CD14-positive monocyte (primary cell): Measurements from ENCODE around the gene GRIK2. TPM values are rescaled to one million over a fixed set of nuclear protein-coding genes. Genes with fewer than 3 reads are reported as not detected.
A peak's percentile ranks its signal among the peaks of the same experiment; 100 is the strongest.

ENCODE experiments used
- DNase-seq, 3 donors: peaks; one replicate each; pipeline ENCODE4 v3.0.0-alpha.2; 2011 to 2022
- H2AFZ ChIP-seq: 2 replicates; pipeline ENCODE4 v1.6.0; 2012; ENCODE audit warnings: mild to moderate bottlenecking, low read depth, low read length, inconsistent platforms; ENCODE audit not compliant: insufficient read depth, poor library complexity, severe bottlenecking
- H3K27ac ChIP-seq, 2 donors: 1 replicate in 1 of 2; 2 replicates in 1 of 2; pipeline ENCODE4 v1.5.1; 2012 to 2013; ENCODE audit warnings: low read length in 2 of 2, control low read depth in 1 of 2, inconsistent platforms in 1 of 2, low read depth in 1 of 2, mild to moderate bottlenecking in 1 of 2
- H3K27me3 ChIP-seq, 2 donors: one replicate each; pipeline versions ENCODE4 v1.6.0 to v1.6.1; 2011 to 2013; ENCODE audit warnings: low read length in 2 of 2; ENCODE audit not compliant: control insufficient read depth in 2 of 2, insufficient read depth in 2 of 2
- H3K36me3 ChIP-seq, 2 donors: replicated peaks in 1 of 2; 1 replicate in 1 of 2; 2 replicates in 1 of 2; pipeline versions ENCODE4 v1.5.1 to v1.6.1; 2012 to 2013; ENCODE audit warnings: low read length in 2 of 2, control low read depth in 1 of 2, inconsistent platforms in 1 of 2, mild to moderate bottlenecking in 1 of 2; ENCODE audit not compliant: insufficient read depth in 2 of 2, control insufficient read depth in 1 of 2
- H3K4me1 ChIP-seq, 2 donors: 1 replicate in 1 of 2; 2 replicates in 1 of 2; pipeline versions ENCODE4 v1.5.1 to v1.6.1; 2012 to 2013; ENCODE audit warnings: low read length in 2 of 2, control low read depth in 1 of 2, inconsistent platforms in 1 of 2, mild to moderate bottlenecking in 1 of 2, moderate library complexity in 1 of 2; ENCODE audit not compliant: insufficient read depth in 2 of 2, control insufficient read depth in 1 of 2
- H3K4me2 ChIP-seq: replicated peaks from 2 replicates; pipeline ENCODE3; 2012; ENCODE audit warnings: low read length, moderate library complexity, mild to moderate bottlenecking; ENCODE audit not compliant: poor library complexity, severe bottlenecking; ENCODE audit errors: extremely low read depth
- H3K4me3 ChIP-seq, 3 experiments: fragments of 200-600 bp in 1 of 3; sonication (generic) in 1 of 3; replicated peaks in 1 of 3; 1 replicate in 2 of 3; 2 replicates in 1 of 3; pipeline ENCODE4 v1.5.1; 2011 to 2013; ENCODE audit warnings: low read length in 3 of 3, mild to moderate bottlenecking in 3 of 3, control low read depth in 2 of 3, low read depth in 2 of 3, inconsistent platforms in 1 of 3, moderate library complexity in 1 of 3
- H3K79me2 ChIP-seq: 2 replicates; pipeline ENCODE4 v1.6.0; 2012; ENCODE audit warnings: mild to moderate bottlenecking, control low read depth, inconsistent platforms, low read length, moderate library complexity; ENCODE audit not compliant: insufficient read depth
- H3K9ac ChIP-seq: 2 replicates; pipeline ENCODE4 v1.6.0; 2017; ENCODE audit warnings: low read length, mild to moderate bottlenecking; ENCODE audit not compliant: insufficient read depth, poor library complexity, severe bottlenecking
- H3K9me3 ChIP-seq, 2 donors: replicated peaks in 1 of 2; 1 replicate in 1 of 2; 2 replicates in 1 of 2; pipeline versions ENCODE4 v1.5.1 to v1.6.1; 2012 to 2013; ENCODE audit warnings: low read length in 2 of 2, control low read depth in 1 of 2; ENCODE audit not compliant: control insufficient read depth in 1 of 2, insufficient read depth in 1 of 2
- H4K20me1 ChIP-seq: 2 replicates; pipeline ENCODE4 v1.6.0; 2012; ENCODE audit warnings: mild to moderate bottlenecking, low read length, control low read depth, moderate library complexity; ENCODE audit not compliant: insufficient read depth
- H3K27ac Mint-ChIP-seq, 7 donors: one replicate each; pipeline ENCODE4 v1.8.0; 2020; ENCODE audit warnings: mild to moderate bottlenecking in 7 of 7, mixed read lengths in 7 of 7, moderate library complexity in 6 of 7, inconsistent platforms in 2 of 7
- H3K27me3 Mint-ChIP-seq, 3 donors: one replicate each; pipeline ENCODE4 v1.8.0; 2021 to 2022; ENCODE audit warnings: low read depth in 3 of 3, mild to moderate bottlenecking in 3 of 3, mixed read lengths in 3 of 3, moderate library complexity in 3 of 3, inconsistent platforms in 1 of 3
- H3K36me3 Mint-ChIP-seq, 2 donors: one replicate each; pipeline ENCODE4 v1.8.0; 2020; ENCODE audit warnings: mixed read lengths in 2 of 2, inconsistent platforms in 1 of 2, mild to moderate bottlenecking in 1 of 2
- H3K4me1 Mint-ChIP-seq: one replicate; pipeline ENCODE4 v1.8.0; 2020; ENCODE audit warnings: mild to moderate bottlenecking, mixed read lengths
- H3K4me3 Mint-ChIP-seq, 2 donors: one replicate each; pipeline ENCODE4 v1.8.0; 2020; ENCODE audit warnings: mild to moderate bottlenecking in 2 of 2, mixed read lengths in 2 of 2, moderate library complexity in 1 of 2
- H3K9me3 Mint-ChIP-seq, 7 donors: one replicate each; pipeline ENCODE4 v1.8.0; 2020 to 2022; ENCODE audit warnings: mixed read lengths in 7 of 7, mild to moderate bottlenecking in 6 of 7, moderate library complexity in 6 of 7, inconsistent platforms in 2 of 7
- WGBS: methylation state at CpG from one replicate; pipeline ENCODE4 v1.1.5; 2013; ENCODE audit warnings: missing lambda C conversion rate; ENCODE audit not compliant: insufficient coverage; 5-methylcytosine and 5-hydroxymethylcytosine counted together
- intact Hi-C, 2 donors: fragments of 100-400 bp; cut with micrococcal nuclease; formaldehyde crosslinking; loops; one replicate each; pipeline versions ENCODE4 v1.15.0 to v1.15.1; 2023
- polyA plus RNA-seq, 3 donors: library from polyadenylated mRNA; depleted of rRNA in 1 of 3; unstranded in 2 of 3; stranded (reverse) in 1 of 3; fragments of 300-500 nt in 2 of 3; fragments of >200 nt in 1 of 3; fragmentation: Illumina TruSeq in 2 of 3; gene quantifications; 1 replicate in 2 of 3; 2 replicates in 1 of 3; pipeline ENCODE4 v1.2.3, GENCODE V29; 2012 to 2021
- TF ChIP-seq, protein P1 (sequence below): fragments of 200-600 bp; IDR thresholded peaks from one replicate; pipeline ENCODE4 v1.8.0; 2022; ENCODE audit warnings: antibody characterized with exemption, mild to moderate bottlenecking

Gene GRIK2
- polyA plus RNA-seq, 3 donors: not detected

DNA sequence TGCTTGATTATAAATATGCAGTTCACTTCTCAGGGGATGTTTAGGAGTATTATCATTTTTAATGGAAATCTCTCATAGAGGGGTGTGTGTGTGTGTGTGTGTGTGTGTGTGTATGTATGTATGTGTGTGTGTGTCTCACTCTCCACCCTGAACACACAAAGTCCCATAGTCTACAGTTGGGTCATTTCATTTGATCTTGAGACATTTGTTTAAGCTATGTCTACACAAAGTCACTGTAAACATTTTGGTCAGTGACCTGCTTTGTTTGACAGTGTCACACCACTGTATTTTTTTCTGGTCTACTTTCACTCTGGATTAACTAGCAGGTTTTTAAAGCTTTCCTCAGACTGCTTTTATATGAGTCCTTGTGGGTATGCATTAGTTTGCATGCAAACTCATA, 215.2 kb downstream of the GRIK2 start:
- Histone ChIP-seq H3K79me2 (no peaks in the 10 kb centered on the region), H3K4me2 (no peak overlapping the region), H3K9me3 (no peaks in the 10 kb centered on the region), H3K36me3 (no peaks in the 10 kb centered on the region), H3K4me1 (no peaks in the 10 kb centered on the region), H3K4me3 (no peak overlapping the region), H4K20me1 (no peaks in the 10 kb centered on the region), H3K27me3 (no peaks in the 10 kb centered on the region), H3K27ac (no peak overlapping the region), H3K9ac (no peak overlapping the region), H2AFZ (no peak overlapping the region)
- no peaks in the 10 kb centered on the region for H3K36me3 Mint-ChIP-seq
- H3K4me1 Mint-ChIP-seq: no peaks in the 10 kb centered on the region
- no peak overlapping the region for H3K27ac Mint-ChIP-seq
- peaks cover 0 to 2% (median 0%) of the 10 kb centered on the region in 7 donors for H3K9me3 Mint-ChIP-seq
- intact Hi-C loops: no loop called here
- H3K27me3 Mint-ChIP-seq: peaks cover 0 to 1% (median 0%) of the 10 kb centered on the region in 3 donors
- TF ChIP-seq, protein P1, sequence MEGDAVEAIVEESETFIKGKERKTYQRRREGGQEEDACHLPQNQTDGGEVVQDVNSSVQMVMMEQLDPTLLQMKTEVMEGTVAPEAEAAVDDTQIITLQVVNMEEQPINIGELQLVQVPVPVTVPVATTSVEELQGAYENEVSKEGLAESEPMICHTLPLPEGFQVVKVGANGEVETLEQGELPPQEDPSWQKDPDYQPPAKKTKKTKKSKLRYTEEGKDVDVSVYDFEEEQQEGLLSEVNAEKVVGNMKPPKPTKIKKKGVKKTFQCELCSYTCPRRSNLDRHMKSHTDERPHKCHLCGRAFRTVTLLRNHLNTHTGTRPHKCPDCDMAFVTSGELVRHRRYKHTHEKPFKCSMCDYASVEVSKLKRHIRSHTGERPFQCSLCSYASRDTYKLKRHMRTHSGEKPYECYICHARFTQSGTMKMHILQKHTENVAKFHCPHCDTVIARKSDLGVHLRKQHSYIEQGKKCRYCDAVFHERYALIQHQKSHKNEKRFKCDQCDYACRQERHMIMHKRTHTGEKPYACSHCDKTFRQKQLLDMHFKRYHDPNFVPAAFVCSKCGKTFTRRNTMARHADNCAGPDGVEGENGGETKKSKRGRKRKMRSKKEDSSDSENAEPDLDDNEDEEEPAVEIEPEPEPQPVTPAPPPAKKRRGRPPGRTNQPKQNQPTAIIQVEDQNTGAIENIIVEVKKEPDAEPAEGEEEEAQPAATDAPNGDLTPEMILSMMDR: no peak
- DNase-seq: no peak
- H3K4me3 Mint-ChIP-seq: no peak overlapping the region

DNA sequence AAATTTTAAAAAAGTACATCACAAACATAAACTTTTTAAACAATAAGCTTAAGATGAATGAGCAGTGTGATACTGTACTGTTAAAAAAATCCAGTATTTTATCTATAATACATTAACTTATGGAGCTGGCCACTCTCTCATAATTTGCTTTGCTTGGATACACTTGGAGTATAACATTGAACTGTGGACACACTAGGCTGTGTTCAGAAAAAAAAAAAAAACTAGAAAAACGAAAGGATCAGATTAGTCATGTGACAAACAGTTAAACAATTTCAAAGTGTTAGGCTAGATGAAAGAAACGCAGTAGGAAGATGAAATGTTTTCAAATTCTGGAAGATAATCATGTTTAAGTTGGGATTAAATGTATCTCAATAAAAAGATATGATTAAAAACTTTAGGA, 220.0 kb downstream of the GRIK2 start:
- TF ChIP-seq, protein P1: no peak

More for the DNA sequence above, 220.0 kb downstream of the GRIK2 start:
- no peaks in the 10 kb centered on the region for H3K79me2 ChIP-seq
- no peak overlapping the region for H3K9ac ChIP-seq
- H3K36me3 Mint-ChIP-seq: no peaks in the 10 kb centered on the region
- no peaks in the 10 kb centered on the region for H3K36me3 ChIP-seq
- H3K9me3 Mint-ChIP-seq: peaks cover 0 to 2% (median 0%) of the 10 kb centered on the region in 7 donors
- H3K4me2 ChIP-seq: no peak overlapping the region
- peak overlapping the region in 1 of 2 donors; percentile 13 for H3K4me3 Mint-ChIP-seq
- no peak overlapping the region for H3K27ac ChIP-seq
- no peaks in the 10 kb centered on the region for H3K9me3 ChIP-seq
- no peak for DNase-seq
- 50% methylated on average over 2 of the region's 2 CpGs for WGBS
- no peaks in the 10 kb centered on the region for H4K20me1 ChIP-seq
- no peak overlapping the region for H3K4me3 ChIP-seq
- no peak overlapping the region for H3K27ac Mint-ChIP-seq
- H3K27me3 ChIP-seq: no peaks in the 10 kb centered on the region
- H2AFZ ChIP-seq: no peak overlapping the region
- H3K4me1 ChIP-seq: no peaks in the 10 kb centered on the region
- intact Hi-C loops: no loop called here
- no peaks in the 10 kb centered on the region for H3K27me3 Mint-ChIP-seq
- no peaks in the 10 kb centered on the region for H3K4me1 Mint-ChIP-seq
